Fibroblast of lung (primary cell): ENCODE data around the gene ANKRD65. TPM values are rescaled to one million over a fixed set of nuclear protein-coding genes. Genes with fewer than 3 reads are reported as not detected.
"Not testable (repeated sequence)": the region's sequence is repeated elsewhere in the genome, so short reads cannot be mapped to it uniquely, and the experiment has no call there.

Experiments
- DNase-seq, 2 donors: peaks; one replicate each; pipeline versions ENCODE4 v3.0.0 to v3.0.0-alpha.2; 2010; ENCODE audit warnings: low read depth in 2 of 2
- H2AFZ ChIP-seq: 2 replicates; pipeline ENCODE4 v1.5.1; 2012; ENCODE audit warnings: low read length, control low read depth, inconsistent platforms
- H3K27ac ChIP-seq: 2 replicates; pipeline ENCODE4 v1.5.1; 2011; ENCODE audit warnings: low read length, control low read depth; ENCODE audit not compliant: insufficient read depth
- H3K27me3 ChIP-seq: 2 replicates; pipeline ENCODE4 v1.5.1; 2011; ENCODE audit warnings: mild to moderate bottlenecking, low read length; ENCODE audit not compliant: control insufficient read depth, insufficient read depth
- H3K36me3 ChIP-seq: 2 replicates; pipeline ENCODE4 v1.5.1; 2011; ENCODE audit warnings: low read length; ENCODE audit not compliant: control insufficient read depth, insufficient read depth
- H3K4me1 ChIP-seq: 2 replicates; pipeline ENCODE4 v1.5.1; 2011; ENCODE audit warnings: low read length; ENCODE audit not compliant: control insufficient read depth, insufficient read depth; ENCODE audit errors: extremely low read depth
- H3K4me2 ChIP-seq: 2 replicates; pipeline ENCODE4 v1.5.1; 2011; ENCODE audit warnings: low read length, control low read depth; ENCODE audit not compliant: insufficient read depth; ENCODE audit errors: extremely low read depth
- H3K4me3 ChIP-seq, 4 experiments: fragments of 200-600 bp in 1 of 4; sonication (generic) in 1 of 4; replicated peaks in 1 of 4; 2 replicates each; pipeline ENCODE4 v1.5.1; 2011 to 2016; ENCODE audit warnings: low read length in 4 of 4, low read depth in 3 of 4, mild to moderate bottlenecking in 3 of 4, control low read depth in 2 of 4, inconsistent platforms in 1 of 4, mixed read lengths in 1 of 4; ENCODE audit not compliant: insufficient read depth in 1 of 4; ENCODE audit errors: control extremely low read depth in 1 of 4
- H3K79me2 ChIP-seq: 2 replicates; pipeline ENCODE4 v1.5.1; 2012; ENCODE audit warnings: mild to moderate bottlenecking, low read length, inconsistent platforms; ENCODE audit not compliant: control insufficient read depth, insufficient read depth
- H3K9ac ChIP-seq: 2 replicates; pipeline ENCODE4 v1.5.1; 2011; ENCODE audit warnings: mild to moderate bottlenecking, low read length, control low read depth; ENCODE audit not compliant: insufficient read depth
- H3K9me3 ChIP-seq: 2 replicates; pipeline ENCODE4 v1.5.1; 2012; ENCODE audit warnings: low read depth, low read length; ENCODE audit not compliant: control insufficient read depth, insufficient read depth
- H4K20me1 ChIP-seq: 2 replicates; pipeline ENCODE4 v1.5.1; 2011; ENCODE audit warnings: low read length; ENCODE audit not compliant: control insufficient read depth, insufficient read depth; ENCODE audit errors: extremely low read depth
- CTCF ChIP-seq, 2 donors: IDR thresholded peaks in 1 of 2; conservative IDR thresholded peaks in 1 of 2; 1 replicate in 1 of 2; 2 replicates in 1 of 2; pipeline ENCODE4 v1.5.1; 2011 to 2012; ENCODE audit warnings: low read length in 2 of 2, control low read depth in 1 of 2, inconsistent platforms in 1 of 2, low read depth in 1 of 2, mild to moderate bottlenecking in 1 of 2
- EZH2 ChIP-seq: IDR thresholded peaks from 2 replicates; pipeline ENCODE4 v1.5.1; 2012; ENCODE audit warnings: low read length, control low read depth, mild to moderate bottlenecking; ENCODE audit errors: missing control alignments
- polyA plus RNA-seq, 2 donors: library from polyadenylated mRNA; depleted of rRNA in 1 of 2; stranded (reverse) in 1 of 2; unstranded in 1 of 2; fragments of >200 nt; gene quantifications; 2 replicates each; pipeline ENCODE4 v1.2.1, GENCODE V29; 2011 to 2012; ENCODE audit warnings: missing spikeins in 1 of 2
- total RNA-seq: library from RNA; depleted of rRNA; stranded (reverse); fragments of >200 nt; gene quantifications from 2 replicates; pipeline ENCODE4 v1.2.1, GENCODE V29; 2014

The ANKRD65 gene
- total and polyA plus RNA-seq, 2 donors (not counting 1 experiment from before 2014, with no cell fraction given): 0.84 to 2.0 TPM

- H3K9me3 ChIP-seq: no peaks in the 10 kb centered on the region
- H2AFZ ChIP-seq: no peak overlapping the region
- no peak overlapping the region for H3K27ac ChIP-seq
- TF ChIP-seq CTCF (conservative IDR thresholded peaks at IDR 0.05 in 1 of 2, IDR thresholded peaks at IDR 0.05 in 1 of 2; ENCODE audit: low read depth in 1 of 2, low read length in 2 of 2) (no peak), EZH2 (no peak)
- no peaks in the 10 kb centered on the region for H3K27me3 ChIP-seq
- H3K4me1 ChIP-seq: no peaks in the 10 kb centered on the region
- no peaks in the 10 kb centered on the region for H3K79me2 ChIP-seq
- no peaks in the 10 kb centered on the region for H4K20me1 ChIP-seq
- no peaks in the 10 kb centered on the region for H3K36me3 ChIP-seq
- no peak for DNase-seq
- H3K4me2 ChIP-seq: no peak overlapping the region
- H3K9ac ChIP-seq: no peak overlapping the region
- H3K4me3 ChIP-seq: no peak overlapping the region
Observed at GRCh38 chr1:1462318-1462966, 41.4 kb upstream of the ANKRD65 start.

GRCh38 chr1:1461721-1462317, 40.7 kb upstream of the ANKRD65 start:
- H3K4me1 ChIP-seq: no peaks in the 10 kb centered on the region
- H2AFZ ChIP-seq: no peak overlapping the region
- no peaks in the 10 kb centered on the region for H3K27me3 ChIP-seq
- H3K4me3 ChIP-seq: no peak overlapping the region
- no peak for DNase-seq
- H3K9me3 ChIP-seq: no peaks in the 10 kb centered on the region
- H3K27ac ChIP-seq: no peak overlapping the region
- TF ChIP-seq EZH2 (no peak), CTCF (conservative IDR thresholded peaks at IDR 0.05 in 1 of 2, IDR thresholded peaks at IDR 0.05 in 1 of 2; ENCODE audit: low read depth in 1 of 2, low read length in 2 of 2) (no peak)
- H3K9ac ChIP-seq: no peak overlapping the region
- no peaks in the 10 kb centered on the region for H4K20me1 ChIP-seq
- no peaks in the 10 kb centered on the region for H3K79me2 ChIP-seq
- H3K4me2 ChIP-seq: no peak overlapping the region
- H3K36me3 ChIP-seq: no peaks in the 10 kb centered on the region

- DNase-seq: no peak
- Histone ChIP-seq H3K36me3 (no peaks in the 10 kb centered on the region), H2AFZ (no peak overlapping the region), H3K9me3 (no peaks in the 10 kb centered on the region), H3K27ac (no peak overlapping the region), H3K27me3 (no peaks in the 10 kb centered on the region), H4K20me1 (no peaks in the 10 kb centered on the region), H3K9ac (no peak overlapping the region), H3K79me2 (no peaks in the 10 kb centered on the region), H3K4me2 (no peak overlapping the region), H3K4me3 (no peak overlapping the region), H3K4me1 (no peaks in the 10 kb centered on the region)
- no peak for TF ChIP-seq EZH2
- no peak for TF ChIP-seq CTCF (conservative IDR thresholded peaks at IDR 0.05 in 1 of 2, IDR thresholded peaks at IDR 0.05 in 1 of 2; ENCODE audit: low read depth in 1 of 2, low read length in 2 of 2)
Observed at GRCh38 chr1:1460540-1461130, 39.6 kb upstream of the ANKRD65 start.

GRCh38 chr1:1459711-1460110, 38.6 kb upstream of the ANKRD65 start:
- not testable (repeated sequence) for H3K4me3 ChIP-seq, H3K9me3 ChIP-seq, H3K79me2 ChIP-seq, DNase-seq, H3K9ac ChIP-seq, H3K4me2 ChIP-seq, H2AFZ ChIP-seq, H4K20me1 ChIP-seq, H3K4me1 ChIP-seq, H3K27me3 ChIP-seq, H3K27ac ChIP-seq, H3K36me3 ChIP-seq
